ENCODE measurements around the gene HOXB9.

- TF ChIP-seq CTCF (IDR thresholded peaks at IDR 0.05; ENCODE audit: insufficient read depth, low read depth, low read length) (no peak), EZH2 (IDR thresholded peaks at IDR 0.05; ENCODE audit: insufficient read depth, low read length) (peak; percentile 60)
Observed at GRCh38 chr17:48588074-48588415, 38.1 kb downstream of the HOXB9 start.

Measured in astrocyte (in vitro differentiated cells and primary cell).